AG08396 (cell line): ENCODE measurements around the gene SLC2A4RG.

Experiments used
- DNase-seq: peaks from one replicate; pipeline ENCODE4 v3.0.0; 2012; ENCODE audit warnings: low spot score, mixed read lengths

Gene SLC2A4RG, protein sequence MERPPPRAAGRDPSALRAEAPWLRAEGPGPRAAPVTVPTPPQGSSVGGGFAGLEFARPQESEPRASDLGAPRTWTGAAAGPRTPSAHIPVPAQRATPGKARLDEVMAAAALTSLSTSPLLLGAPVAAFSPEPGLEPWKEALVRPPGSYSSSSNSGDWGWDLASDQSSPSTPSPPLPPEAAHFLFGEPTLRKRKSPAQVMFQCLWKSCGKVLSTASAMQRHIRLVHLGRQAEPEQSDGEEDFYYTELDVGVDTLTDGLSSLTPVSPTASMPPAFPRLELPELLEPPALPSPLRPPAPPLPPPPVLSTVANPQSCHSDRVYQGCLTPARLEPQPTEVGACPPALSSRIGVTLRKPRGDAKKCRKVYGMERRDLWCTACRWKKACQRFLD

DNA sequence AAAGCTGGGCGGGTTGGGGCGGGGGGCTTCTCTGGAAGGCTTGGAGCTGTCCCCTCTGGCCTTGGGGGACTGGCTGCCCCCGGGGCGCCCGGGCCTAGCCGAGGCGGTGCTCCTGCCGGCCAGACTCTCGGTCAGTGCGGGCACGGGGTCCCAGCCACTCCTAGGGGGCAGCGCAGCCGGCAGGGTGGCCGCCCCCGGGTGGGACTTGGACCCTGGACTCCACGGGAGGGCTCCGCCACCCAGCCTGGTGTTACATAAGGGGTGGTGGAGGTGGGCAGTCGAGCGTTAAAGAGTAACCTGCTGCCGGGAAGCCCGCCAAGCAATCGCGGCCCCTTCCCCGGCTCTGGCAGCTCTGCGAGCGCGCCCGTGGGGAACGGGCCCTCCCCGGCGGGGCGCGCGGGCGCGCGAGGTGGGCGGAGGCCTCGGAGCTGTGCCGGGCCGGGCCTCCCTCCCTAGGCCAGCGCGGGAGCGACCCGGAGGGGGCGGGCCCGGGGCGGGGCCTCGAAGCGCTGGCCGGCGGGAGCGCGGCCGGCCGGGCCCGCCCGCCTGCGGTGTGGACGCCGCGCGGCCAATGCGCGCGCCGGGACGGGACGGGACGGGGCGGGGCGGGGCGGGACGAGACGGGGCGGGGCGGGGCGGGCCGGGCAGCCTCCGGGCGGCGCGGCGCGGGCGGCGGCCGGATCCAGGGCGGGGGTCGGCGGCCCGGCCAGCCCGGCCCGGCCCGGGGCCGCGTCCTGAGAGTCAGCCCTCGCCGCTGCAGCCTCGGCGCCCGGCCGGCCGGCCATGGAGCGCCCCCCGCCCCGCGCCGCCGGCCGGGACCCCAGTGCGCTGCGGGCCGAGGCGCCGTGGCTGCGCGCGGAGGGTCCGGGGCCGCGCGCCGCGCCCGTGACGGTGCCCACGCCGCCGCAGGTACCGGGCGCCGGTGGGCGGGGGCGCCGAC lies at the start of gene SLC2A4RG:
Gene SLC2A4RG, plus strand, starts transcription at position 647 of the 940 bp plus-strand sequence. Its CDS starts 137 bp downstream, at position 784.
- peak; percentile 99 for DNase-seq

DNA sequence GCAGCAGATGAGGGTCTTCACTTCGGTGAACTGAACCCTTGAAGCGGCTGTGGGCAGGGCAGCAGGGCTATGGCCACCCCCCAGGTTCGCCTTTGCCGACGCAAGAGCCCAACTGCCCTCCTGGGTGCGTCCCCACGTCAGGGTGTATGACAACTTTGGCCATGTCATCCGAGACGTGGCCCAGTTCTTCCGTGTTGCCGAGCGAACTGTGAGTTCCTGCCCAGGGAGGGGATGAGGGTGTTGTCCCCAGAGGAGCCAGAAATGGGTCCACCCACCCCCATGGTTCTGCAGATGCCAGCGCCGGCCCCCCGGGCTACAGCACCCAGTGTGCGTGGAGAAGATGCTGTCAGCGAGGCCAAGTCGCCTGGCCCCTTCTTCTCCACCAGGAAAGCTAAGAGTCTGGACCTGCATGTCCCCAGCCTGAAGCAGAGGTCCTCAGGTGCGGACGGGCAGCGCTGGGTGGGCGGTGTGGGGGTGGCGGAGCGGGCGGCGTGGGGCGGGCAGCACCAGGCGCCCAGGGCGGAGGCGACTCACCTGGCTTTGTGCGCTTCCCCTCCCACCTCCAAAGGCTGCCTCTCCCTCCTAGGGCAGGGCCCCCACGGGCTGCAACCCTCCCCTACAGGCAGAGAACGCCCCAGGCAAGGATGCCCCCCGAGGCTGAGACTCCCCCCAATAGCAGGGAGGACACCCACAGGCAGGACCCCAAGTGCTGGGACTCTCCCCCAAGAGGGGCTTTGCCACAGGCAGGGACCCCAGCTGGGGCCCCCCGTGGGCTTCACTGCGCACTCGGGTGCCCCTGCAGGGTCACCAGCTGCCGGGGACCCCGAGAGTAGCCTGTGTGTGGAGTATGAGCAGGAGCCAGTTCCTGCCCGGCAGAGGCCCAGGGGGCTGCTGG lies 49.3 kb upstream of the SLC2A4RG start:
- no peak for DNase-seq

DNA sequence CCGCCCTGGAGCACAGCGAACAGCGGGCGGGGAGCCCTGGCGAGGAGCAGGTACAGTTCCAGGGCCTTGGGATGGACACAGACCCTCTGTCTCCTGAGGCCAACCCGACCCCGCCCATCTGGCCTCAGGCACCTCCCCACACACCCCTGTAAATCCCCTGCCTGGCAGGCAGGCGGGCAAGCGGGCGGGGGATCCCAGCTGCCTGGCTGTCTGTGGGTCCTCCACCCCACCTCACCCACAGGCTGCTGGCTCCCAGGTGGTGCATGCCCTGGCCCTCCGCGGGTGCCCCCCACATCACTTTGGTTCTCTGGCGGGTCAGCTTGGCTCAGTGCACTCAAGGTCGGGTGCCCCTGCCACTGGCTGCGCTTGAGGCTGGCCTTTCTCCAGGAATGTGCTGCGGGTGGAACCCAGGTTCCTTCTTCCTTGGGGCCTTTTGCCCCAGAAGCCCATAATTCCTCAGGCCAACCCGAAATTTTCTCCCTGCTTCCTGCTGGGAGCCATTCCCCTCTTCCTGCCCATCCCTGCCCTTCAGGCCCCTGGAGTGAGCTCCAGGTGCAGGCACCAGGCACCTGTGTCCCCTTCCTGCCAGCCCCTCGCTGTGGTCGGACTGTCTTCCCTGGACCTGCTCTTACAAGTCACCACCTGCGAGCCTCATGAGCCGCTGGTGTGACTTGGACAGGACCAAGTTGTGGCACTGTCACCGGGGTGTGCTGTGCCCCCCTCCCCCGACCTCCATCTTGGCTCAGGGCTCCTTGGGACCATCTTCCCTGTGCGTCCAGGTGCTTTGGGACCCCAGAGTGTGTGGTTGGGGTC lies 48.5 kb upstream of the SLC2A4RG start:
- no peak for DNase-seq

DNA sequence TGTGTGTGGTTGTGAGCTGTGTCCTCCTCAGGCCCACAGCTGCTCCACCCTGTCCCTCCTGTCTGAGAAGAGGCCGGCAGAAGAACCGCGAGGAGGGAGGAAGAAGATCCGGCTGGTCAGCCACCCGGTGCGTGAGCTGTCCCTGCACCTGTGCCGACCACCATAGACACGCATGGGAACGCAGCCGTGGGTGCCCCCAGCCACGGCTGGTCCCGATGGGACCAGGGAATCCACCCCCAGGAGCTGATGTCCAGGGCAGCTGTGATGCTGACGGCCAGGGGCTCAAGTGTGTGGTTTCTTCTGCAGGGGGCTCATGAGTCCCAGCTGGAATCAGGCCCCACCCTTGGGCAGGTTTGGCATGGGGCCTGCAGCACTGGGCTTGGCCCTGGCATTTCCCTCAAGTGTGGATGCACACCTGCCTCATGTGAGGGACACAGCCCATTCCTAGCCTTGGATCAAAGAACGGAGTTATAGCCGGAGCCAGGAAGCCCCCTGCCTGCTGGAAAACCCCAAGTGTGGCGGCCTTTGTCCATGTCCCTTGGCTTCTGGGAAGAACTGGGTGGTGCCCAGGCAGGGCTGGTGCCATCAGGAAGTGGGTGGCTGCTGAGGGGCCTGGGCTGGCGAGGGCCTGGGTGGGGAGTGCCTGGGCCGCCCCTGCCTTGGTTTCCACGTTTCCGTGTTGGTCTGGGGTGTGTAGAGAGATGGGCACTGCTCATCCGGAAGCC lies 47.7 kb upstream of the SLC2A4RG start:
- DNase-seq = no peak

DNA sequence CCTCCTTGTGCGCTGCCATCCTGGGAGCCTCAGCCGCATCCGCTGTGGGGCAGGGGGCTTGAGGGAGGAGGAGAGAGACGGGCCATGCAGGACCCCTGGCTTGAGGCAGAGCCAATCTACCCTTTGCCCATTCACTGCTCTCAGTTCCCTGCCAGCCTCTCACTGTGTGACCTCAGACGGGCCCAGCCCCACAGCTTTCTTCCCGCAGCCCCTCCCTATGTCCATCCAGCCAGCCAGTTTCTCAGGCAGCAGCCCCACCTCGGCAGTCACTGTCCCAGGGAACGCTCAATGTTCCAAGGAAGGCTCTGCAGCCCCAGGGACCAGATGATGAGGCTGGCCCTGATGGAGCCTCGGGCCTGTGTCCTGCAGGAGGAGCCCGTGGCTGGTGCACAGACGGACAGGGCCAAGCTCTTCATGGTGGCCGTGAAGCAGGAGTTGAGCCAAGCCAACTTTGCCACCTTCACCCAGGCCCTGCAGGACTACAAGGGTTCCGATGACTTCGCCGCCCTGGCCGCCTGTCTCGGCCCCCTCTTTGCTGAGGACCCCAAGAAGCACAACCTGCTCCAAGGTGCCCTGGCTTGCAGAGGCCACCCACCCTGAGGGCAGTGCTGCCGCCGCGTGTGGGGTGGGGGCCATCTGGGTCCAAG lies 47.0 kb upstream of the SLC2A4RG start:
- no peak for DNase-seq

DNA sequence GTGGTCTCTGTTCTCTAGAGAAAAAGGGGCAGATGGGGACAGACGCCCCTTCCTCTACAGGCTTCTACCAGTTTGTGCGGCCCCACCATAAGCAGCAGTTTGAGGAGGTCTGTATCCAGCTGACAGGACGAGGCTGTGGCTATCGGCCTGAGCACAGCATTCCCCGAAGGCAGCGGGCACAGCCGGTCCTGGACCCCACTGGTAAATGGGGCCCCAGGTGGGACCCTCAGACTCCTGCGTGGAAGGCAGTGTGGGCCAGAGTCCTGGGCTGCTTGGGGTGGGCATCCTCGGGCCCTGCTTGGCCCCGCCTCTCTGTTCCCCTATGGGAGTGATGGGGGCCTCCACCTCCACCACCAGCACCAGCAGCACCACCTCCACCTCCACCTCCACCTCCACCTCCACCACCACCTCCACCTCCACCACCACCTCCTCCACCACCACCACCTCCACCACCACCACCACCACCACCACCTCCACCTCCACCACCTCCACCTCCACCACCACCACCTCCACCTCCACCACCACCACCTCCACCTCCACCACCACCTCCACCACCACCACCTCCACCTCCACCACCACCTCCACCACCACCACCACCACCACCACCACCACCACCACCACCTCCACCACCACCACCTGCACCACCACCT lies 46.4 kb upstream of the SLC2A4RG start:
- no peak for DNase-seq

DNA sequence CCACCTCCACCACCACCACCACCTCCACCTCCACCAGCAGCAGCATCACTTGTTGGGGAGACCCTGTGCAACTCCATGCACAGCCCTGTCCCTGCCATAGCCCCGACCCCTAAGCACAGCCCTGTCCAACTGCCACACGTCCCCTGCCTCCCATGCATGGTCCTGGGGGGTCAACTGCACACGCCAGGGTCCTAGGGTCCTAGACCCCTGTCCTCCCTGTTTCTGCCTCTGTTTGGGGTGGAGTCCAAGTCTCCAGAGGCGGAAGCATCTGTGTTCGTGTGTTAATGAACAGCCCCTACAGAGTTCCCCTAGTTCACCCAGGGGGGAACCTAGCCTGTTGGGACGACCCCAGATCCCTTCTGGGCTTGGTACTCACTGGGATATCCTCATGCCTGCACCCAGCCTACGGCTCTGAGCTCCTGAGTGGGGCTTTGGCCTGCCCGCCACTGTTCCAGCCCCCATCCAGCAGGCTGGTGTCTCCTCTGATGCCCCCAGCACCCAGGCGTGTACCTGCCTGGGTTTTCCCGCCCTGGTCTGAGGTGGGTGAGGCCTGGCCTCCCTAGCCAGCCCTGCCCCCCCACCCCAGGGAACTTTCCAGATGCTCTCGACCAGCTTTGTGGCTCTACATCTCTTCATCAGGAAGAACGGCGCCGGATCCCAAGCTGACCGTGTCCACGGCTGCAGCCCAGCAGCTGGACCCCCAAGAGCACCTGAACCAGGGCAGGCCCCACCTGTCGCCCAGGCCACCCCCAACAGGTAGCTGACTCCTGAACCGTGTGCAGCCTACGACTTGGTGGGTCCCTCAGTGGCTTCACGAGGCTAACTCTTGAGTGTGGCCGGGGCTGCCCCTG lies 45.6 kb upstream of the SLC2A4RG start:
- no peak for DNase-seq

DNA sequence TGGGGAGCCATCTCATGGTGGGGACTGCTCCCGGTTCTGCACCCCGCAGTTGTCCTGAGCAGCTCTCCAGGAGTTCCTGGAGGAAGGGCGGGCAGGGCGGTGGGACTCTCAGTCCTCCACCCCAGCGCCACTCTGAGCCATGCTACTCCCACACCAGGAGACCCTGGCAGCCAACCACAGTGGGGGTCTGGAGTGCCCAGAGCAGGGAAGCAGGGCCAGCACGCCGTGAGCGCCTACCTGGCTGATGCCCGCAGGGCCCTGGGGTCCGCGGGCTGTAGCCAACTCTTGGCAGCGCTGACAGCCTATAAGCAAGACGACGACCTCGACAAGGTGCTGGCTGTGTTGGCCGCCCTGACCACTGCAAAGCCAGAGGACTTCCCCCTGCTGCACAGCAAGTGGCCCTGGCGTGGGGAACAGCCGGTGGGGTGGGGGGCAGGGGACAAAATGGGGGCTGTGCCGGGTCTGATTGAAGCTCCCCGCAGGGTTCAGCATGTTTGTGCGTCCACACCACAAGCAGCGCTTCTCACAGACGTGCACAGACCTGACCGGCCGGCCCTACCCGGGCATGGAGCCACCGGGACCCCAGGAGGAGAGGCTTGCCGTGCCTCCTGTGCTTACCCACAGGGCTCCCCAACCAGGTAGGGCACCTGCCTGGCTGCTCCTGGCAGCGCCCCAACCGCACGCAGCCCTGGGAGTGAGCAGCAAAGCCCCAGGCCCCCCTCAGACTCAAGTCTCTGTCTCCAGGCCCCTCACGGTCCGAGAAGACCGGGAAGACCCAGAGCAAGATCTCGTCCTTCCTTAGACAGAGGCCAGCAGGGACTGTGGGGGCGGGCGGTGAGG lies 44.8 kb upstream of the SLC2A4RG start:
- DNase-seq = no peak

DNA sequence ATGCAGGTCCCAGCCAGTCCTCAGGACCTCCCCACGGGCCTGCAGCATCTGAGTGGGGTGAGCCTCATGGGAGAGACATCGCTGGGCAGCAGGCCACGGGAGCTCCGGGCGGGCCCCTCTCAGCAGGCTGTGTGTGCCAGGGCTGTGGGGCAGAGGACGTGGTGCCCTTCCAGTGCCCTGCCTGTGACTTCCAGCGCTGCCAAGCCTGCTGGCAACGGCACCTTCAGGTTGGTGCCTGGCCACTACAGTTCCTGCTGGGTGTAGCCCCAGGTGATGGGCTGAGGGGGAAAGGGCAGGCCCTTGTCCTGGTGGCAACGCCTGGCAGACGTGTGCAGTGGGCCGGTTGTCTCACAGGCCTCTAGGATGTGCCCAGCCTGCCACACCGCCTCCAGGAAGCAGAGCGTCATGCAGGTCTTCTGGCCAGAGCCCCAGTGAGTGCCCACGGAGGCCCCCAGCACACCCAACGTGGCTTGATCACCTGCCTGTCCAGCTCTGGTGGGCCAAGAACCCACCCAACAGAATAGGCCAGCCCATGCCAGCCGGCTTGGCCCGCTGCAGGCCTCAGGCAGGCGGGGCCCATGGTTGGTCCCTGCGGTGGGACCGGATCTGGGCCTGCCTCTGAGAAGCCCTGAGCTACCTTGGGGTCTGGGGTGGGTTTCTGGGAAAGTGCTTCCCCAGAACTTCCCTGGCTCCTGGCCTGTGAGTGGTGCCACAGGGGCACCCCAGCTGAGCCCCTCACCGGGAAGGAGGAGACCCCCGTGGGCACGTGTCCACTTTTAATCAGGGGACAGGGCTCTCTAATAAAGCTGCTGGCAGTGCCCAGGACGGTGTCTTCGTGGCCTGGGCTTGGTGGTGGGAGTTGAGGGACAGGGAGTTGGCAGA lies 43.9 kb upstream of the SLC2A4RG start:
- no peak for DNase-seq

DNA sequence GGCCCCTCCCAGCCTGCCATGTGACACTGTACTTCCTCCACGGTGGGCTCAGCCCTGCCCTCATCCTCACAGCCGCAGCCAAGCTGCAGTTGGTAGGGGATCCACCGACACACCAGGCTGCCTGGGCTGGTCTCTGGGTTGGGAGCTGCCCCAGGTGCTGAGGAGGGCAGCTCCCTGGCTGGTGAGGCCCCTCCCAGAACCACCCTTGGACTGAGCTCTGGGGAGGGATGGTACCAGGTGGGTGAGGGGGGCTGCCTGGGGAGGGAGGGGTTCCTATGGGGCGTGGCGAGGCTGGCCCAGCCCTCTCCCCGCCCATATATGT lies 43.3 kb upstream of the SLC2A4RG start:
- peak; percentile 29 for DNase-seq

DNA sequence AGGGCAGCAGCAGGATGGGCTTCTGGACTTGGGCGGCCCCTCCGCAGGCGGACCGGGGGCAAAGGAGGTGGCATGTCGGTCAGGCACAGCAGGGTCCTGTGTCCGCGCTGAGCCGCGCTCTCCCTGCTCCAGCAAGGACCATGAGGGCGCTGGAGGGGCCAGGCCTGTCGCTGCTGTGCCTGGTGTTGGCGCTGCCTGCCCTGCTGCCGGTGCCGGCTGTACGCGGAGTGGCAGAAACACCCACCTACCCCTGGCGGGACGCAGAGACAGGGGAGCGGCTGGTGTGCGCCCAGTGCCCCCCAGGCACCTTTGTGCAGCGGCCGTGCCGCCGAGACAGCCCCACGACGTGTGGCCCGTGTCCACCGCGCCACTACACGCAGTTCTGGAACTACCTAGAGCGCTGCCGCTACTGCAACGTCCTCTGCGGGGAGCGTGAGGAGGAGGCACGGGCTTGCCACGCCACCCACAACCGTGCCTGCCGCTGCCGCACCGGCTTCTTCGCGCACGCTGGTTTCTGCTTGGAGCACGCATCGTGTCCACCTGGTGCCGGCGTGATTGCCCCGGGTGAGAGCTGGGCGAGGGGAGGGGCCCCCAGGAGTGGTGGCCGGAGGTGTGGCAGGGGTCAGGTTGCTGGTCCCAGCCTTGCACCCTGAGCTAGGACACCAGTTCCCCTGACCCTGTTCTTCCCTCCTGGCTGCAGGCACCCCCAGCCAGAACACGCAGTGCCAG lies 42.8 kb upstream of the SLC2A4RG start, which contains the start of gene TNFRSF6B:
Gene TNFRSF6B, plus strand, starts transcription at position 25 of the 729 bp plus-strand sequence. Its CDS starts 116 bp downstream, at position 141.
- DNase-seq = peak; percentile 23

DNA sequence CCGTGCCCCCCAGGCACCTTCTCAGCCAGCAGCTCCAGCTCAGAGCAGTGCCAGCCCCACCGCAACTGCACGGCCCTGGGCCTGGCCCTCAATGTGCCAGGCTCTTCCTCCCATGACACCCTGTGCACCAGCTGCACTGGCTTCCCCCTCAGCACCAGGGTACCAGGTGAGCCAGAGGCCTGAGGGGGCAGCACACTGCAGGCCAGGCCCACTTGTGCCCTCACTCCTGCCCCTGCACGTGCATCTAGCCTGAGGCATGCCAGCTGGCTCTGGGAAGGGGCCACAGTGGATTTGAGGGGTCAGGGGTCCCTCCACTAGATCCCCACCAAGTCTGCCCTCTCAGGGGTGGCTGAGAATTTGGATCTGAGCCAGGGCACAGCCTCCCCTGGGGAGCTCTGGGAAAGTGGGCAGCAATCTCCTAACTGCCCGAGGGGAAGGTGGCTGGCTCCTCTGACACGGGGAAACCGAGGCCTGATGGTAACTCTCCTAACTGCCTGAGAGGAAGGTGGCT lies 42.2 kb upstream of the SLC2A4RG start:
- DNase-seq = peak; percentile 22

DNA sequence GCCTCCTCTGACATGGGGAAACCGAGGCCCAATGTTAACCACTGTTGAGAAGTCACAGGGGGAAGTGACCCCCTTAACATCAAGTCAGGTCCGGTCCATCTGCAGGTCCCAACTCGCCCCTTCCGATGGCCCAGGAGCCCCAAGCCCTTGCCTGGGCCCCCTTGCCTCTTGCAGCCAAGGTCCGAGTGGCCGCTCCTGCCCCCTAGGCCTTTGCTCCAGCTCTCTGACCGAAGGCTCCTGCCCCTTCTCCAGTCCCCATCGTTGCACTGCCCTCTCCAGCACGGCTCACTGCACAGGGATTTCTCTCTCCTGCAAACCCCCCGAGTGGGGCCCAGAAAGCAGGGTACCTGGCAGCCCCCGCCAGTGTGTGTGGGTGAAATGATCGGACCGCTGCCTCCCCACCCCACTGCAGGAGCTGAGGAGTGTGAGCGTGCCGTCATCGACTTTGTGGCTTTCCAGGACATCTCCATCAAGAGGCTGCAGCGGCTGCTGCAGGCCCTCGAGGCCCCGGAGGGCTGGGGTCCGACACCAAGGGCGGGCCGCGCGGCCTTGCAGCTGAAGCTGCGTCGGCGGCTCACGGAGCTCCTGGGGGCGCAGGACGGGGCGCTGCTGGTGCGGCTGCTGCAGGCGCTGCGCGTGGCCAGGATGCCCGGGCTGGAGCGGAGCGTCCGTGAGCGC lies 41.6 kb upstream of the SLC2A4RG start:
- peak; percentile 12 for DNase-seq

DNA sequence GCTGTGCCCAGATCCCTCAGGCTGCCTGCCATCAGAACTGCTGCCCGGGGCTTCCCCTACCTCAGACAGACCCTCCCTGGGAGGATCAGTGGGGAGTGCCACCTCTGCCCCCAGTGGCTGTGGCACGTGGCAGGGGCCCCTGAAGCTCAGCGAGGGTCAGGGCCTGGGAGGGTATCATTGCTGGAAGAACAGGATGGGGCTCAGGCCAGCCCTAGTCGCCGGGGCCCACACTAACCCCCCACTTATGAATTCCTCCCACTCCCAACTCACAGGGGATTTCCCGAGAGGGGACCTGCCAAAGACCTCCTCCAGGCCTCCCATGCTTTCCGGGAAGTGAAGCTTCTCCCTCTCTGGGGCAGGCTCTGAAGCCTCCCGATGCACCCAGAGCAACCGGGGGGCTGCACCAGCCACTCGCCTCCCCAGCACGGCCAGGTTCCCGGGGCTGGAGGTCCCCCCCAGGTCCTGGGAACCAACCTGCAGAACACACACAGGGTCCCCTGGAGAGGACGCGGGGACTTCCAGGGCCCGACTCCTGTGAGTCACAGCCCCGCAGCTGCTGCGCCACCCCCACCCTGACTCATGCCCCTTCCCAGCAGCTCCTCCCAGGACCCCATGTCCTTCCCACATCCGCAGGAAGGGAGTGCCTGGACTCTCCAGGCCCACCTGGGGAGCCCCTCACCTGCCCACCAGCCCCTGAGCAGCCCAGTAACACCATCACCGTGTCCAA lies 40.7 kb upstream of the SLC2A4RG start:
- DNase-seq = peak; percentile 94
